Activated CD4-positive, alpha-beta T cell treated with anti-CD3 and anti-CD28 coated beads for 36 hours (primary cell): ENCODE measurements around the gene ARID1B. TPM values are rescaled to one million over a fixed set of nuclear protein-coding genes. Genes with fewer than 3 reads are reported as not detected.

Experiments
- ATAC-seq: fragments of 200-7000 bp; cut with Tn5 transposase; one replicate; pipeline ENCODE4 v1.10.0; 2021; ENCODE audit warnings: mild to moderate bottlenecking, moderate library complexity
- CTCF ChIA-PET: fragments of 350-600 bp; sonication (Branson Sonifier 250); formaldehyde crosslinking; loops from one replicate; lab custom pipeline; 2021; ENCODE audit warnings: antibody characterized with exemption; lab: Charles Lee
- POLR2A ChIA-PET: fragments of 350-600 bp; sonication (Branson Sonifier 250); formaldehyde crosslinking; loops from one replicate; lab custom pipeline; 2021; ENCODE audit warnings: antibody characterized with exemption, inconsistent platforms; lab: Charles Lee
- DNase-seq: peaks from one replicate; pipeline ENCODE4 v3.0.0-alpha.2; 2020
- H3K27ac Mint-ChIP-seq: one replicate; pipeline ENCODE4 v1.8.0; 2021; ENCODE audit warnings: mixed read lengths
- H3K27me3 Mint-ChIP-seq: one replicate; pipeline ENCODE4 v1.8.0; 2021; ENCODE audit warnings: mixed read lengths
- H3K36me3 Mint-ChIP-seq: one replicate; pipeline ENCODE4 v1.8.0; 2021; ENCODE audit warnings: low read depth, mixed read lengths
- H3K4me1 Mint-ChIP-seq: one replicate; pipeline ENCODE4 v1.8.0; 2021; ENCODE audit warnings: mixed read lengths
- H3K4me3 Mint-ChIP-seq: one replicate; pipeline ENCODE4 v1.8.0; 2021; ENCODE audit warnings: mild to moderate bottlenecking, moderate library complexity, mixed read lengths
- H3K9me3 Mint-ChIP-seq: one replicate; pipeline ENCODE4 v1.8.0; 2021; ENCODE audit warnings: low read depth, mixed read lengths
- intact Hi-C, 2 experiments: fragments of 100-400 bp; cut with DNase I in 1 of 2; cut with micrococcal nuclease in 1 of 2; formaldehyde crosslinking; loops; one replicate each; pipeline versions ENCODE4 v1.14.2 to v1.15.1; 2022 to 2024; cut with DNase I, micrococcal nuclease
- total RNA-seq, 2 experiments: library from RNA; stranded (reverse); gene quantifications; one replicate each; pipeline ENCODE4 v1.2.3, GENCODE V29; 2021

ARID1B gene
- total RNA-seq, 2 experiments from 2014 or later = 42.2 to 53.6 TPM

GRCh38 chr6:157194643-157195042 lies 417.5 kb downstream of the ARID1B start:
- intact Hi-C loops = no loop called here
- Mint-ChIP-seq H3K4me3 (no peak overlapping the region), H3K9me3 (no peaks in the 10 kb centered on the region), H3K27ac (no peak overlapping the region), H3K36me3 (peaks cover 22% of the 10 kb centered on the region), H3K4me1 (peaks cover 16% of the 10 kb centered on the region), H3K27me3 (no peaks in the 10 kb centered on the region)
- ChIA-PET CTCF (interaction anchor here (1.3 to 2.9 kb wide), 3 partner anchors 10 to 36 kb away, joined by 4 to 13 read pairs (median 5); no protein-coding TSS in a partner anchor), POLR2A (no interaction called here)
- DNase-seq = no peak
- ATAC-seq = no peak

GRCh38 chr6:157196391-157196790 lies 419.2 kb downstream of the ARID1B start:
- peaks cover 16% of the 10 kb centered on the region for H3K4me1 Mint-ChIP-seq
- DNase-seq = no peak
- ATAC-seq = no peak
- CTCF ChIA-PET = no interaction called here
- H3K27me3 Mint-ChIP-seq = no peaks in the 10 kb centered on the region
- H3K9me3 Mint-ChIP-seq = no peaks in the 10 kb centered on the region
- intact Hi-C loops = loop anchor here in 1 of 2 experiments (2.0 kb wide), 1 partner anchor 76 kb away; no protein-coding TSS in a partner anchor
- POLR2A ChIA-PET = no interaction called here
- H3K36me3 Mint-ChIP-seq = peaks cover 17% of the 10 kb centered on the region
- H3K4me3 Mint-ChIP-seq = no peak overlapping the region
- H3K27ac Mint-ChIP-seq = no peak overlapping the region

GRCh38 chr6:157198425-157199279 lies 421.5 kb downstream of the ARID1B start:
- Mint-ChIP-seq H3K4me3 (no peak overlapping the region), H3K27me3 (no peaks in the 10 kb centered on the region), H3K36me3 (peaks cover 23% of the 10 kb centered on the region), H3K9me3 (no peaks in the 10 kb centered on the region), H3K4me1 (peaks cover 12% of the 10 kb centered on the region), H3K27ac (no peak overlapping the region)
- intact Hi-C loops = no loop called here
- CTCF ChIA-PET = interaction anchor here (0.6 to 1.4 kb wide), 6 partner anchors 11 to 165 kb away, joined by 3 to 6 read pairs (median 3); no protein-coding TSS in a partner anchor
- ATAC-seq (no peak), DNase-seq (no peak)
- POLR2A ChIA-PET = no interaction called here

GRCh38 chr6:157200117-157200516 lies 422.9 kb downstream of the ARID1B start:
- CTCF ChIA-PET = no interaction called here

GRCh38 chr6:157200611-157201010 lies 423.4 kb downstream of the ARID1B start:
- ChIA-PET POLR2A (no interaction called here), CTCF (no interaction called here)
- Mint-ChIP-seq H3K4me1 (peaks cover 8% of the 10 kb centered on the region), H3K9me3 (no peaks in the 10 kb centered on the region), H3K27ac (no peak overlapping the region), H3K27me3 (no peaks in the 10 kb centered on the region), H3K36me3 (peaks cover 27% of the 10 kb centered on the region), H3K4me3 (no peak overlapping the region)
- intact Hi-C loops = no loop called here
- no peak for ATAC-seq
- no peak for DNase-seq

More at GRCh38 chr6:157200117-157200516, 422.9 kb downstream of the ARID1B start:
- Mint-ChIP-seq H3K9me3 (no peaks in the 10 kb centered on the region), H3K4me1 (peaks cover 8% of the 10 kb centered on the region), H3K27ac (no peak overlapping the region), H3K36me3 (peaks cover 27% of the 10 kb centered on the region), H3K4me3 (no peak overlapping the region), H3K27me3 (no peaks in the 10 kb centered on the region)
- DNase-seq = no peak
- POLR2A ChIA-PET = no interaction called here
- ATAC-seq = no peak
- intact Hi-C loops = no loop called here

- ChIA-PET POLR2A (no interaction called here), CTCF (no interaction called here)
- DNase-seq = no peak
- Mint-ChIP-seq H3K4me1 (peaks cover 8% of the 10 kb centered on the region), H3K36me3 (peaks cover 30% of the 10 kb centered on the region), H3K4me3 (no peak overlapping the region), H3K27ac (no peak overlapping the region), H3K27me3 (no peaks in the 10 kb centered on the region), H3K9me3 (no peaks in the 10 kb centered on the region)
- intact Hi-C loops = no loop called here
- no peak for ATAC-seq
These were observed 423.9 kb downstream of the ARID1B start for GRCh38 chr6:157201083-157201482.

- ChIA-PET POLR2A (no interaction called here), CTCF (interaction anchor here (1.0 to 2.7 kb wide), 2 partner anchors 33 to 51 kb away, joined by 3 to 9 read pairs; no protein-coding TSS in a partner anchor)
- ATAC-seq (no peak), DNase-seq (no peak)
- intact Hi-C loops = no loop called here
- no peaks in the 10 kb centered on the region for H3K9me3 Mint-ChIP-seq
- H3K4me1 Mint-ChIP-seq = no peaks in the 10 kb centered on the region
- no peak overlapping the region for H3K4me3 Mint-ChIP-seq
- H3K27me3 Mint-ChIP-seq = no peaks in the 10 kb centered on the region
- no peak overlapping the region for H3K27ac Mint-ChIP-seq
- peaks cover 32% of the 10 kb centered on the region for H3K36me3 Mint-ChIP-seq
These were observed 426.1 kb downstream of the ARID1B start for GRCh38 chr6:157203312-157203744.

GRCh38 chr6:157203764-157204163 lies 426.6 kb downstream of the ARID1B start:
- POLR2A ChIA-PET = no interaction called here

GRCh38 chr6:157205473-157206358 lies 428.5 kb downstream of the ARID1B start:
- Mint-ChIP-seq H3K27ac (no peak overlapping the region), H3K4me3 (no peak overlapping the region), H3K4me1 (peaks cover 3% of the 10 kb centered on the region), H3K36me3 (peaks cover 28% of the 10 kb centered on the region), H3K27me3 (no peaks in the 10 kb centered on the region), H3K9me3 (no peaks in the 10 kb centered on the region)
- ChIA-PET POLR2A (no interaction called here), CTCF (interaction anchor here (0.7 to 0.9 kb wide), 2 partner anchors 15 to 30 kb away, joined by 3 to 5 read pairs; no protein-coding TSS in a partner anchor)
- no peak for DNase-seq
- intact Hi-C loops = no loop called here
- ATAC-seq = no peak

More at GRCh38 chr6:157203764-157204163, 426.6 kb downstream of the ARID1B start:
- H3K9me3 Mint-ChIP-seq = no peaks in the 10 kb centered on the region
- no peak for DNase-seq
- peaks cover 32% of the 10 kb centered on the region for H3K36me3 Mint-ChIP-seq
- H3K27ac Mint-ChIP-seq = no peak overlapping the region
- ATAC-seq = no peak
- H3K27me3 Mint-ChIP-seq = no peaks in the 10 kb centered on the region
- no peak overlapping the region for H3K4me3 Mint-ChIP-seq
- CTCF ChIA-PET = interaction anchor here (2.7 kb wide), 1 partner anchor 32 kb away, joined by 9 read pairs; no protein-coding TSS in a partner anchor
- intact Hi-C loops = no loop called here
- H3K4me1 Mint-ChIP-seq = no peaks in the 10 kb centered on the region

GRCh38 chr6:157206359-157206815 lies 429.2 kb downstream of the ARID1B start:
- CTCF ChIA-PET = interaction anchor here (0.9 kb wide), 1 partner anchor 16 kb away, joined by 3 read pairs; no protein-coding TSS in a partner anchor
- H3K27ac Mint-ChIP-seq = no peak overlapping the region

More at GRCh38 chr6:157206359-157206815, 429.2 kb downstream of the ARID1B start:
- intact Hi-C loops = no loop called here
- peaks cover 23% of the 10 kb centered on the region for H3K36me3 Mint-ChIP-seq
- H3K9me3 Mint-ChIP-seq = no peaks in the 10 kb centered on the region
- H3K4me1 Mint-ChIP-seq = peaks cover 3% of the 10 kb centered on the region
- DNase-seq (no peak), ATAC-seq (no peak)
- POLR2A ChIA-PET = interaction anchor here (0.6 kb wide), 1 partner anchor 820 kb away, joined by 3 read pairs; no protein-coding TSS in a partner anchor
- H3K4me3 Mint-ChIP-seq = no peak overlapping the region
- H3K27me3 Mint-ChIP-seq = no peaks in the 10 kb centered on the region
